GM12878 (cell line): ENCODE data around the gene ISM1. TPM values are rescaled to one million over a fixed set of nuclear protein-coding genes. Genes with fewer than 3 reads are reported as not detected.
A peak's percentile ranks its signal among the peaks of the same experiment; 100 is the strongest.

Experiments
- ATAC-seq: fragments of 200-7000 bp; cut with Tn5 transposase; 3 replicates; pipeline ENCODE4 v1.9.1; 2020; ENCODE audit warnings: mild to moderate bottlenecking, moderate library complexity
- BruUV-seq: library from RNA; stranded (reverse); fragments of 400-500 nt; replicated peaks from 2 replicates; lab custom pipeline; 2021; lab: Mats Ljungman, UMichigan
- CTCF ChIA-PET: fragments of 300-600 bp; sonication (Branson Sonifier 250); formaldehyde crosslinking; extraction: SDS; loops from one replicate; lab custom pipeline; 2021; ENCODE audit warnings: inconsistent platforms; lab: Yijun Ruan, JAX
- POLR2A ChIA-PET: fragments of 350-600 bp; formaldehyde crosslinking; extraction: SDS; loops from one replicate; lab custom pipeline; 2021; ENCODE audit warnings: inconsistent platforms; lab: Charles Lee
- RAD21 ChIA-PET: fragments of 300-600 bp; sonication (Branson Sonifier 250); formaldehyde crosslinking; loops from one replicate; lab custom pipeline; 2023; ENCODE audit warnings: antibody characterized with exemption; ENCODE audit not compliant: unreplicated experiment; lab: Charles Lee
- SMC1A ChIA-PET: fragments of 300-600 bp; sonication (Branson Sonifier 250); formaldehyde crosslinking; loops from one replicate; lab custom pipeline; 2023; ENCODE audit not compliant: unreplicated experiment, uncharacterized antibody; lab: Charles Lee
- DNase-seq: peaks from one replicate; pipeline ENCODE4 v3.0.0-alpha.2; 2011; ENCODE audit warnings: low read depth, low spot score
- FAIRE-seq: peaks from 3 replicates; lab custom pipeline; 2011; peaks lifted over from hg19 to GRCh38; lab: Jason Lieb, UNC
- H2AFZ ChIP-seq: 2 replicates; pipeline ENCODE4 v1.6.0; 2011; ENCODE audit warnings: low read depth, low read length, control low read depth; ENCODE audit not compliant: control insufficient read depth
- H3K27ac ChIP-seq: 2 replicates; pipeline ENCODE4 v1.5.1; 2011; ENCODE audit warnings: control low read depth; ENCODE audit not compliant: control insufficient read depth, insufficient read depth
- H3K27me3 ChIP-seq, 2 experiments: replicated peaks in 1 of 2; 2 replicates each; pipeline versions ENCODE4 v1.6.0 to v1.6.1; 2011; ENCODE audit warnings: low read length in 1 of 2; ENCODE audit not compliant: control insufficient read depth in 2 of 2, insufficient read depth in 2 of 2
- H3K36me3 ChIP-seq, 2 experiments: 2 replicates each; pipeline ENCODE4 v1.5.1; 2011; ENCODE audit warnings: low read length in 1 of 2; ENCODE audit not compliant: control insufficient read depth in 2 of 2, insufficient read depth in 2 of 2
- H3K4me1 ChIP-seq: 2 replicates; pipeline ENCODE4 v1.6.1; 2011; ENCODE audit warnings: mild to moderate bottlenecking, low read length, moderate library complexity, mixed read lengths; ENCODE audit not compliant: control insufficient read depth, insufficient read depth
- H3K4me2 ChIP-seq: 2 replicates; pipeline ENCODE4 v1.6.0; 2011; ENCODE audit warnings: control low read depth; ENCODE audit not compliant: control insufficient read depth, insufficient read depth
- H3K4me3 ChIP-seq: fragments of 200-600 bp; sonication (generic); 2 replicates; pipeline ENCODE4 v1.5.1; 2016
- H3K79me2 ChIP-seq: 2 replicates; pipeline ENCODE4 v1.6.0; 2011; ENCODE audit warnings: low read length; ENCODE audit not compliant: control insufficient read depth, insufficient read depth
- H3K9ac ChIP-seq: 2 replicates; pipeline ENCODE4 v1.8.0; 2011; ENCODE audit warnings: low read length, control low read depth, mixed read lengths; ENCODE audit not compliant: control insufficient read depth, insufficient read depth
- H3K9me3 ChIP-seq: replicated peaks from 3 replicates; pipeline ENCODE4 v1.5.1; 2011; ENCODE audit warnings: mild to moderate bottlenecking, low read length; ENCODE audit not compliant: control insufficient read depth, insufficient read depth
- H4K20me1 ChIP-seq: 2 replicates; pipeline ENCODE4 v1.6.0; 2011; ENCODE audit not compliant: control insufficient read depth, insufficient read depth
- BHLHE40 ChIP-seq, 2 experiments: fragments of 450-650 bp in 1 of 2; IDR thresholded peaks; 2 replicates each; pipeline ENCODE4 v1.6.1; 2011 to 2017; ENCODE audit warnings: low read depth in 2 of 2, borderline replicate concordance in 1 of 2, improper control_type of control experiment in 1 of 2, low read length in 1 of 2, mild to moderate bottlenecking in 1 of 2
- SIX5 ChIP-seq: IDR thresholded peaks from 2 replicates; pipeline ENCODE4 v1.6.1; 2011; ENCODE audit warnings: mild to moderate bottlenecking, low read depth, low read length, moderate library complexity; ENCODE audit not compliant: severe bottlenecking
- SUZ12 ChIP-seq: fragments of 200-600 bp; sonication (generic); IDR thresholded peaks from one replicate; pipeline ENCODE4 v1.6.1; 2018; ENCODE audit warnings: antibody characterized with exemption, mild to moderate bottlenecking; ENCODE audit not compliant: unreplicated experiment
- ZNF622 ChIP-seq: fragments of 450-650 bp; IDR thresholded peaks from 2 replicates; pipeline ENCODE4 v1.6.1; 2017; ENCODE audit warnings: mild to moderate bottlenecking, inconsistent platforms
- WGBS: methylation state at CpG from one replicate; pipeline ENCODE4 v1.1.6; 2016; ENCODE audit warnings: low lambda C conversion rate; ENCODE audit not compliant: insufficient replicate concordance, insufficient coverage; ENCODE audit errors: missing lambda C conversion rate; 5-methylcytosine and 5-hydroxymethylcytosine counted together
- in situ Hi-C: fragments of 300-500 bp; cut with MboI; formaldehyde crosslinking; loops from 9 replicates; pipeline ENCODE4 v1.14.3; 2018; ENCODE audit warnings: mixed read lengths
- intact Hi-C: fragments of 100-400 bp; cut with micrococcal nuclease; formaldehyde crosslinking; loops from one replicate; pipeline ENCODE4 v1.14.2; 2022; ENCODE audit not compliant: unreplicated experiment
- polyA plus RNA-seq, 11 experiments: library from polyadenylated mRNA; depleted of rRNA in 4 of 11; unstranded in 6 of 11; stranded (reverse) in 5 of 11; fragments of >200 nt; fragmentation: Nextera tagmentation in 4 of 11; fragmentation: Illumina TruSeq in 1 of 11; extraction: Ambion mirVana in 4 of 11; extraction: Trizol in 1 of 11; gene quantifications; 1 replicate in 1 of 11; 2 replicates in 10 of 11; pipeline versions ENCODE4 v1.2.1 to v1.2.3, GENCODE V29; 2011 to 2016; ENCODE audit warnings: inconsistent platforms in 2 of 11, missing spikeins in 2 of 11, low read depth in 1 of 11
- total RNA-seq, 4 experiments: library from RNA; depleted of rRNA in 3 of 4; stranded (reverse); fragments of >200 nt in 3 of 4; fragmentation: Illumina TruSeq in 1 of 4; extraction: Trizol in 1 of 4; gene quantifications; 2 replicates each; pipeline versions ENCODE4 v1.2.1 to v1.2.3, GENCODE V29; 2013 to 2021
- TF ChIP-seq, protein P1 (sequence below): fragments of 450-650 bp; IDR thresholded peaks from 2 replicates; pipeline ENCODE4 v1.6.1; 2016; ENCODE audit warnings: mild to moderate bottlenecking

Gene ISM1
- total and polyA plus RNA-seq, 10 of the 15 experiments (the other 5 are each of a cell fraction or from before 2014, with no cell fraction given): 0.01 to 0.03 TPM; not detected in 8

DNA sequence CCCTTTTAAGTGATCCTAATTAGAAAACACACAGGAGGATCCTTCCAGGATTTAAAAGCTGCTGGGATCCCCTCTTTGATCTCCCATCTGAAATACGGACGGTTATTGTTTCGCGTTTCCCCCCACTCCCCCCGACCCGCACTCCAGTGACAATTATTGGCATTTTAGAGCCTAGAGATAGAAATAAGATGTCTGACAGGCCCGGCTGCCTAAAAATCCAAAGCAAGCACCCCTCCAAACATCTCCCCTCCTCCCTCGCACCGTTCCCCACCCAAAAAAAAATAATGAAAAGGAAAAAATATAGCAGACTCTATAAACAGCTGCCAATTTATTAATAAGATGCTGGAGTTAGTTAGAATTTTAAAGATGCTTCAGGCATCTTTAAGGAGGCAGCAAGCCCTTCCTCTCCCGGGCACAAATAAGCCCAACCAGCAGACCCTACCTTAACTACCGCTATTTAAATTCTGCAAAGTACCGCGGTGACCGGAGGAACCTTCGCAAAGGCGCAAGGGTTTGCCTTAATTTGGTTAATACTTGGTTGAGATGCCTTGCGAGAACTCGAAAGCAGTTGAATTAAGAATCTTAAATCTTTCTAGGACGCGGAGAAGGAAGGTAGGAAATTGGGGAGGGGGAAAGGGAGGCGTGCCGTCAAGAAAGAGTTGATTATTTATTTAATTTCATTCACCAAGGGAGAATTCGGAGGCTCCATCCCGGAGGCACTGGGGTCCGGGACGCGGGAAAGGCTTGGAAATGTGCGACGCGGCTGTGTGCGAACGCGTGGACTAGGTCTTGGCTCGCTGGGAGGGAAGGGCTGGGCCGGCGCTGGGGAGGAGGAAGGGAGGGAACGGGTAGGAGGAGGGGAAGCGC, 1.5 kb upstream of the ISM1 start:
- SMC1A ChIA-PET: no interaction called here
- no peak overlapping the region for H3K27ac ChIP-seq
- H3K36me3 ChIP-seq: no peaks in the 10 kb centered on the region
- WGBS: 31% methylated on average over 32 of the region's 38 CpGs
- no peaks in the 10 kb centered on the region for H3K79me2 ChIP-seq
- no peaks in the 10 kb centered on the region for H4K20me1 ChIP-seq
- no peak overlapping the region for H3K9ac ChIP-seq
- FAIRE-seq (no peak), DNase-seq (no peak), ATAC-seq (no peak)
- RAD21 ChIA-PET: no interaction called here
- in situ Hi-C loops (loop anchor here (5.0 kb wide), 1 partner anchor 48 kb away; no protein-coding TSS in a partner anchor), intact Hi-C loops (no loop called here)
- no peak overlapping the region for H3K4me3 ChIP-seq
- CTCF ChIA-PET: no interaction called here
- H3K9me3 ChIP-seq: no peaks in the 10 kb centered on the region
- POLR2A ChIA-PET: no interaction called here
- H3K4me2 ChIP-seq: peak overlapping the region; percentile 22; the same call in 1 of the 2 replicates
- TF ChIP-seq SIX5 (no peak), SUZ12 (peak; percentile 28)
- H2AFZ ChIP-seq: no peak overlapping the region
- no TSS peak for BruUV-seq
- peaks cover 4% of the 10 kb centered on the region; the same call in 1 of the 2 replicates for H3K4me1 ChIP-seq
- H3K27me3 ChIP-seq: peaks cover 9 to 30% of the 10 kb centered on the region in 2 experiments

DNA sequence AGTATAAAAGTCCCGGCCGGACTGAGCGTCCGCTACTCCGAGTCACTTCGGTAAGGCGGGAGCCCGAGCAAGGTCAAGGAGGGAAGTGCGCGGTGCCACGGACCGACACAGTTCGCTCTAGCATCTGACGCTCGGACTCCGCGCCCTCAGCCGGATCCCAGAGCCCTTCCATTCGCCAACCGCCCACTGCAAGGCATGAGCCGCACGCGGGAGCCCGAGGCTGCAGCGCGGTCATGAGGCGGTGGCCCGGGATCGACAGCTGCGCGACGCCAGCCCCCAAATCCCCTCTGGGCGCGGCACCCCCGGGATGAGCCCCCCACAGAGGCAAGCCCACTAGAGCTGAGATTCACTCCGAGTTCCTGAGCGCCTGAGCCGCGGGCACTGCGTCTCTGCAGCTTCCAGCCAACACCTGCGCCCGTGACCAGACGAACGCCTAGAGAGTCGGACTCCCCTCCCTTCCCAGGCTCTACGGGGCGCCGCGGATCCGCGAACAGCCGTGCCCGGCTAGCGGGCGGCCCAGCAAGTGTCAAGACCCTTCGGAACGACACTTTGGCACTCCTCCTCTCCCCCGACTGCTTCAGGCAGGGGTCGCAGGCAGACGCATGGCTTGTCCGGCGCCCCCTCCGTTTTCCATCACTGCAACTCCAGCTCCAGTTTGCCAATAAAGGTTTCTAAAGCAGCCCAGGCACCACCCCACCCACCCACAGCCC, 725 bp upstream of the ISM1 start:
- Histone ChIP-seq H3K27me3 (peaks cover 9 to 30% of the 10 kb centered on the region in 2 experiments), H3K4me1 (peaks cover 4% of the 10 kb centered on the region; the same call in 1 of the 2 replicates), H3K27ac (no peak overlapping the region), H4K20me1 (no peaks in the 10 kb centered on the region), H3K79me2 (no peaks in the 10 kb centered on the region), H3K9ac (no peak overlapping the region), H3K36me3 (no peaks in the 10 kb centered on the region), H3K4me3 (no peak overlapping the region), H2AFZ (no peak overlapping the region), H3K9me3 (no peaks in the 10 kb centered on the region), H3K4me2 (peak overlapping the region; percentile 22; the same call in 1 of the 2 replicates)
- ChIA-PET CTCF (no interaction called here), RAD21 (no interaction called here), POLR2A (no interaction called here), SMC1A (no interaction called here)
- 0 out of 4 replicates have a peak, but pooled peaks of 1 of the 2 experiments have one; percentile 3 for TF ChIP-seq BHLHE40 (IDR thresholded peaks at IDR 0.05; ENCODE audit: borderline replicate concordance in 1 of 2, low read depth in 2 of 2, low read length in 1 of 2)
- TF ChIP-seq ZNF622: no peak
- TF ChIP-seq, protein P1, sequence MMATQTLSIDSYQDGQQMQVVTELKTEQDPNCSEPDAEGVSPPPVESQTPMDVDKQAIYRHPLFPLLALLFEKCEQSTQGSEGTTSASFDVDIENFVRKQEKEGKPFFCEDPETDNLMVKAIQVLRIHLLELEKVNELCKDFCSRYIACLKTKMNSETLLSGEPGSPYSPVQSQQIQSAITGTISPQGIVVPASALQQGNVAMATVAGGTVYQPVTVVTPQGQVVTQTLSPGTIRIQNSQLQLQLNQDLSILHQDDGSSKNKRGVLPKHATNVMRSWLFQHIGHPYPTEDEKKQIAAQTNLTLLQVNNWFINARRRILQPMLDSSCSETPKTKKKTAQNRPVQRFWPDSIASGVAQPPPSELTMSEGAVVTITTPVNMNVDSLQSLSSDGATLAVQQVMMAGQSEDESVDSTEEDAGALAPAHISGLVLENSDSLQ: no peak
- DNase-seq (no peak), ATAC-seq (peak; percentile 53), FAIRE-seq (no peak)
- intact Hi-C loops (no loop called here), in situ Hi-C loops (no loop called here)
- 27% methylated on average over 48 of the region's 63 CpGs for WGBS
- BruUV-seq: no TSS peak
